ENCODE data around the gene NEK6. TPM values are rescaled to one million over a fixed set of nuclear protein-coding genes. Genes with fewer than 3 reads are reported as not detected.

Gene NEK6
- total and polyA plus RNA-seq, 2 of the 8 experiments (the other 6 are each of a cell fraction or from before 2014, with no cell fraction given): 17.7 to 19.7 TPM

GRCh38 chr9:124349267-124349666 is 91.5 kb downstream of the NEK6 start:
- Histone ChIP-seq H3K79me1 (ENCODE audit: low read depth, low read length) (no peaks in the 10 kb centered on the region; the same call in 1 of the 2 replicates), H3K4me1 (replicated peaks in 1 of 4; ENCODE audit: control insufficient read depth in 3 of 4, insufficient read depth in 4 of 4, low read length in 3 of 4) (peaks cover 0 to 4% (median 0%) of the 10 kb centered on the region in 4 experiments; a peak in 1 of 7 replicates), H2BK15ac (ENCODE audit: low read length) (no peak overlapping the region), H4K20me1 (replicated peaks in 1 of 2; ENCODE audit: control insufficient read depth in 1 of 2, insufficient read depth in 2 of 2, low read length in 2 of 2) (peaks cover 4 to 18% of the 10 kb centered on the region in 2 experiments), H4K91ac (replicated peaks; ENCODE audit: insufficient read length, low read length) (no peak overlapping the region), H3K23me2 (ENCODE audit: low read depth, low read length) (no peaks in the 10 kb centered on the region), H4K8ac (ENCODE audit: extremely low read depth, insufficient read depth, low read length) (no peak overlapping the region), H3K4me2 (ENCODE audit: insufficient read depth in 1 of 2, low read depth in 2 of 2, low read length in 2 of 2) (no peak overlapping the region), H3K56ac (replicated peaks; ENCODE audit: insufficient read length, low read depth, low read length) (no peak overlapping the region), H3K27ac (ENCODE audit: low read depth, low read length) (no peak overlapping the region), H3K14ac (ENCODE audit: insufficient read length) (no peak overlapping the region), H3K4me3 (ENCODE audit: extremely low read depth in 1 of 4, insufficient read depth in 2 of 4, low read depth in 3 of 4, low read length in 4 of 4) (no peak overlapping the region), H2BK20ac (ENCODE audit: low read length) (no peak overlapping the region), H3K4ac (replicated peaks; ENCODE audit: insufficient read length, low read depth, low read length) (no peak overlapping the region), H2BK12ac (ENCODE audit: low read depth, low read length) (no peak overlapping the region), H3K9me3 (ENCODE audit: insufficient read depth in 2 of 2, low read depth in 1 of 2, low read length in 1 of 2) (no peaks in the 10 kb centered on the region), H3K79me2 (ENCODE audit: control insufficient read depth in 1 of 2, insufficient read depth in 2 of 2, low read length in 2 of 2) (no peaks in the 10 kb centered on the region), H2BK5ac (ENCODE audit: low read depth, low read length) (no peak overlapping the region), H3K27me3 (replicated peaks in 1 of 4; ENCODE audit: control insufficient read depth in 3 of 4, extremely low read depth in 1 of 4, insufficient read depth in 3 of 4, low read length in 3 of 4) (no peaks in the 10 kb centered on the region), H3K18ac (ENCODE audit: extremely low read depth, low read length) (no peak overlapping the region), H2AFZ (ENCODE audit: low read length) (no peak overlapping the region), H2BK120ac (replicated peaks; ENCODE audit: low read depth, low read length) (no peak overlapping the region), H3K9ac (replicated peaks in 1 of 4; ENCODE audit: extremely low read depth in 1 of 4, low read depth in 3 of 4, low read length in 3 of 4) (no peak overlapping the region), H3K23ac (ENCODE audit: insufficient read length) (no peak overlapping the region), H2AK5ac (ENCODE audit: low read depth, low read length) (no peak overlapping the region), H3K36me3 (ENCODE audit: control insufficient read depth in 2 of 4, insufficient read depth in 4 of 4, low read length in 3 of 4) (peaks cover 9 to 40% (median 18%) of the 10 kb centered on the region in 4 experiments), H4K5ac (ENCODE audit: insufficient read length, low read depth, low read length) (no peak overlapping the region)
- TF ChIP-seq RFX5 (IDR thresholded peaks at IDR 0.05; ENCODE audit: borderline replicate concordance, low read depth, low read length): no peak
- no peak for TF ChIP-seq SRF (IDR thresholded peaks at IDR 0.05; ENCODE audit: low read depth, low read length)
- no peak for TF ChIP-seq JUN (IDR thresholded peaks at IDR 0.05; ENCODE audit: low read depth, low read length)
- no peak for TF ChIP-seq GABPA (IDR thresholded peaks at IDR 0.05; ENCODE audit: borderline replicate concordance, insufficient read depth, low read length)
- no peak for TF ChIP-seq CBX5 (IDR thresholded peaks at IDR 0.05; ENCODE audit: low read depth, low read length)
- TF ChIP-seq CREB1 (IDR thresholded peaks at IDR 0.05): no peak
- TF ChIP-seq EZH2 (IDR thresholded peaks at IDR 0.05; ENCODE audit: low read depth, low read length, severe bottlenecking): no peak
- WGBS, 2 experiments (ENCODE audit: extremely low coverage in 1 of 2, insufficient coverage in 1 of 2, insufficient read length in 1 of 2, insufficient replicate concordance in 2 of 2, low coverage in 1 of 2, low lambda C conversion rate in 2 of 2, missing lambda C conversion rate in 1 of 2): 93% methylated on average over 8 of the region's 8 CpGs; no CpG with 5 or more reads in 1 of the 2 experiments
- ChIA-PET CTCF (ENCODE audit: partially characterized antibody) (interaction anchor here (0.7 to 1.6 kb wide), 3 partner anchors 12 to 222 kb away, joined by 3 to 4 read pairs (median 4); no protein-coding TSS in a partner anchor), POLR2A (ENCODE audit: partially characterized antibody) (interaction anchor here (1.2 to 4.1 kb wide), 3 partner anchors 9 to 13 kb away, joined by 3 to 15 read pairs (median 3); no protein-coding TSS in a partner anchor)
- DNase-seq (ENCODE audit: low read depth in 1 of 2, low spot score in 2 of 2) (no peak), FAIRE-seq (no peak)

Data from H1 (cell line).